Hindlimb muscle (tissue), 1 donor: Measurements from ENCODE around the gene SMURF2. TPM values are rescaled to one million over a fixed set of nuclear protein-coding genes. Genes with fewer than 3 reads are reported as not detected.
"Not testable (repeated sequence)": the region's sequence is repeated elsewhere in the genome, so short reads cannot be mapped to it uniquely, and the experiment has no call there.

Experiments used
- DNase-seq: peaks from one replicate; pipeline ENCODE4 v3.0.0-alpha.2; 2013
- polyA plus RNA-seq: library from polyadenylated mRNA; unstranded; fragments of 120-200 nt; gene quantifications from one replicate; pipeline ENCODE4 v1.2.1, GENCODE V29; 2013; ENCODE audit not compliant: insufficient read length

The SMURF2 gene
- polyA plus RNA-seq, 1 donor, result 21.6 TPM

- DNase-seq, result no peak
Measured at GRCh38 chr17:64596439-64596838, 65.7 kb downstream of the SMURF2 start.

DNA sequence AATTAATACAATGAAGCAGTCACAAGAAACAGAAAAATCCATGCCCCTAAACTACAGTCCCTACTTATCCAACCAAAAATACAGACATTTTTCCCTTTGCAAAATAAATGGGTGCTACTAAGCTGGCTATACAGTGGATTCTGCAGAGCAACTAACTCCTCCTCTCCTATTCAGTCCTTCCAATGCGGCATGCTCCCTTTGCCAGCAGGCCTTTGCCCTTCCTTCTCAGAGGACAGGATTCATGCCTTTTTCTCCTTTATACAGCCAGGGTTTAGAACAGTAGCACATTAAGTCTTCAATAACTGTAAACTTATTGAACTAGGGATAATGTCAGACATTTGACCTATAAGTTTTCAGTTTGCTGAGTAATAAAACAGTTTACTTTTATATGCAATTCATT lies 70.2 kb downstream of the SMURF2 start:
- no peak for DNase-seq

GRCh38 chr17:64585146-64585545 lies 77.0 kb downstream of the SMURF2 start:
- DNase-seq, result no peak

GRCh38 chr17:64583038-64583437 lies 79.1 kb downstream of the SMURF2 start:
- no peak for DNase-seq

GRCh38 chr17:64580384-64581315 lies 81.5 kb downstream of the SMURF2 start:
- DNase-seq, result no peak

- no peak for DNase-seq
Measured at GRCh38 chr17:64579917-64580316, 82.2 kb downstream of the SMURF2 start.

GRCh38 chr17:64577025-64577424 lies 85.1 kb downstream of the SMURF2 start:
- not testable (repeated sequence) for DNase-seq

- no peak for DNase-seq
Measured at GRCh38 chr17:64575431-64575830, 86.7 kb downstream of the SMURF2 start.

- DNase-seq, result no peak
Measured at GRCh38 chr17:64574646-64575045, 87.5 kb downstream of the SMURF2 start.

DNA sequence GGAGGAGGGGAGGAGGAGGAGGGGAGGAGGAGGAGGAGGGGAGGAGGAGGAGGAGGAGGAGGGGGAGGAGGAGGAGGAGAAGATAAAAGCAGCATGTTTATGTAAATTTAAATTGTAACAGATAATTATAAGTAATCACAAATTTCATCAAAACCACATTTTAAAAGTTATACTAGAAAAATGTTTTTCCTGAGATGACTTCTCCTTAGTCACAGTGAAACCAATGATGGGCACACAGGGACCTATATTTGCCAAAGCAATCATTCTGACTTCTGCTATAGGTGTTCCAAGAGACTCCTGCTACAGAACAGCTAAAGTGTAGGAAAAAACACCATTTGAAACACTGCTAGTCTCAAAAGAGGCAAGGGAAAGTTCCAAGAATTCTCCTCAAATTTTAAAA lies 88.9 kb downstream of the SMURF2 start:
- DNase-seq, result no peak

- peak; percentile 46 for DNase-seq
Measured at GRCh38 chr17:64572682-64573154, 89.4 kb downstream of the SMURF2 start.

GRCh38 chr17:64571746-64572145 lies 90.4 kb downstream of the SMURF2 start:
- peak; percentile 71 for DNase-seq

GRCh38 chr17:64565563-64565962 lies 96.5 kb downstream of the SMURF2 start:
- DNase-seq, result no peak

DNA sequence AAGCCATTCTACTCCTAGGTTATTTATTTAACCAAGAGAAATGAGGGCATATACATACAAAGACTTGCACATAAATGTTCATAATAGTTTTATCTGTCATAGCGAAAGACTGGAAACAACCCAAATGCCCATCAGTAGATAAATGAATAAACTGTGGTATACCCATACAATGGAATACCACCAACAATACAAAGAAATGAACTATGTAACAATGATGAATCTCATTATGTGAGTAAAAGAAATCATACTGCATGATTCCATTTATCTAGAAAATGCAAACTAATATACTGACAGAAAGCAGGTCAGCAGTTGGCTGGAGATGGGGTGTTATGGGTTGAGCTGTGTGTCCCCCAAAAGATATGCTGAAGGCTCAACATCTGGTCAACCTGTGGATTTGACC lies 98.0 kb downstream of the SMURF2 start:
- no peak for DNase-seq

DNA sequence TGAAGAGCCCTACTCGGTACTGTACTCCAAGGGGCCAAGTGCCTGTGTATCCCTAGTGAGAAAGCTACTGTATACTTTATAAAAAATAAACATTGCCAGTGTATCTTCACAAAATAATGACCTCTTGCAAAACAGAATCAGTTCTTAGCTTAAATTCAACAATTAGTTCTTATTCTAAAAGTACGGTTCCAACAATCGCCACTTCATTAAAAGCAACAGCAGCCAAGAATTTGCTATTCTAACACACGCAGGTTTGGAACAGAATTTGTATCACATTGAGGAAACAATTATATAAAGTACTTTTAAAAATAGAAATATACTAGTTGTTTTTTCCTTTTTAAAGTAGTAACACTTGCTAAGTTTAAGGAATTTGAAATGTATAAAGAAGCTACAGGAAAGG lies 106.8 kb downstream of the SMURF2 start:
- DNase-seq, result no peak

DNA sequence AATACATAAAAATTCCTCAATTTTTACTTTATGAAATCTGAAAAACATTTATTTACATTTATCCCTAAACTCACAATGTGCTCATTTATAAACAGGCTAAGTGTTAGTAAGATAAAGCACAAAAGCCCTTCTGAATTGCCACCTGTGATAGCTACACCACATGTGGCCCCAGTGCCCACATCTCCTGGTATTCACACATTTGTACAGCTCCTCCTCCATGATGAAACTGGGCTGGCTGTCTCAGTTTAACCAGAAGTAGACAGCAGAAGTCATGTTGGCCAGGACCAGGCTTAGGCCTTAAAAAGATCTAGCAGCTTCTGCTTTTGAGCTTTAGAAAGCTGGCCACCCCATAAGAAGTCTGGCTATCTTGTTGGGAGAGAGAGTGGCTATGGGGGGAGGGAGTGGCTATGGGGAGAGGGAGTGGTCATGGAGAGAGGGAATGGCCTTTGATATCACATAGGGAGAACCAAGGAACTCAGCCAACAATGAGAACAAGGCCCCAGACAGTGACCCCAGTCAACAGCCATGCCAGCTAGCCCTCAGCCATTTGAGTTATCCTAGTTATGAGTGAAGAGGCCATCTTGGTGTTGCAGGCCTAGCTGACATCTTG lies 108.0 kb downstream of the SMURF2 start:
- no peak for DNase-seq

DNA sequence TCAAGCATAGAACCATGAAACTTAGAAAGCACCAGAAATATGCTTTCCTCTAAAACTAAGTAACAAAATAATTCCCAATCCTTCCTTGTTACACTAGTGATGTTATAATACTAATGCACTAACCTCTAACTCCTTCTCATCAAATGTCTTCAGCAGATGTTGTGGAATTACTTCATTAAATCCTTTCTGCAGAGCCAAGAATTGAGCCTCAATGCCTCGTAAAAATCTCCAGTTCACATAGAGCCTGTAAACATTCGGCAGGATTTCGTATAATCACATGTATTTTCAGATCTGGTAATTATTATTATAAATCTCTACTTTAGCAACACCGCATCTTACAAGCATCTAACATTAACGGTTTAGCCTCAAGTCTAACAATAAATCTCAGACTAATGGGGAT lies 110.6 kb downstream of the SMURF2 start:
- peak; percentile 40 for DNase-seq

DNA sequence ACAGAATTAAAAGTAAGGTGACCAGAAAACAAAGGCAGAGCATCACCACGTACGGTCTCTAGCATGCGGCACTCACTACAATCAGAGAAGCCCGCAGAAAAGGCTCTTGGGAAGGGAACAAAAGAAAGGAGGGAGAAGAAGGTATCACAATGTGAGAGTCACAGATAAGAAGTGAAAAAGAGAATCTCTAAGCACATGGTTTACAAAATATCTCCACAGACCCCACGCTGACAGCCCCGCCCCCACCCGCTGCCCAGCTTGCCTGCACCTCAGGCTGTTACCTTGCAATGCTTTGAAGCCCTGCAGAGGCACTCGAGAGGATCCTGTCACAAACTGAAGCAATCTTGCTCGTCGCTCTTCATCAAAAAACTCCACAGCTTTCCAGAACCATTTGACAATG lies 114.8 kb downstream of the SMURF2 start:
- DNase-seq, result no peak

DNA sequence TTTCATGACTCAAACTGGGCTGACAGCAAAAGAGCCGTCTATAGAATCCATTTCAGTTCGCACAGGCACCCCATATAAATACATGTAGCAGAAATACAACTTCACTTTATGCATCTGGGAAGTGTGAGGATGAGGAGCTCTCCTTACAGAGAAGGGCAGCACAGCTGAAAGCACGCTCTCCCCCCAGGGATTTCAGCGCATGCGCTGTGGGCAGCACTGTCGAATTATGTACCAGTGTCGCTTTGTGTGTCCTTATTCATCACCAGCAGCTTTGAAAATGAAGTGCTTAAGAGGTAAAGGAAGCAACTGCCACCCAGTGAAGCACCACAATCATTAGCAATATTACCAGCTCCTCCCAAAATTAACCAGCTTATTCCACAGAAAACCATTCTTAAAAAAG lies 115.4 kb downstream of the SMURF2 start:
- no peak for DNase-seq

DNA sequence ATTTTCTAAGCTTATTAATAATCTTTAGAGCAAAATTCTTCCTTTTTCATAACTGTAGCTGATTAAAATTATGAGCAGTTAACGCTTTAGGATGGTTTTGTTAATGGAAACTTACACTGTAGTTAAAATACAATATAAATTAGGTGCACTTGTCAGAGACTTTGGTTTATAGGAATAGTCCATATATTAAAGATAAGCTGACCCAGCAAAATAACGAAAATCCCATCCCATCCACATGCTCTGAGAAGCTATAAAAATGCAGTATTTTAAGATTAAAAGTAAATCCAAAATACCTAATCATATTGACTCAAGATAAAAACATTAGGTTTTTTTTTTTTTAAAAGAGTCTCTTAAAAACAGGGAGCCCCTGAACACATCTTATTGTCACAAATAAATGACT lies 117.4 kb downstream of the SMURF2 start:
- DNase-seq, result no peak

DNA sequence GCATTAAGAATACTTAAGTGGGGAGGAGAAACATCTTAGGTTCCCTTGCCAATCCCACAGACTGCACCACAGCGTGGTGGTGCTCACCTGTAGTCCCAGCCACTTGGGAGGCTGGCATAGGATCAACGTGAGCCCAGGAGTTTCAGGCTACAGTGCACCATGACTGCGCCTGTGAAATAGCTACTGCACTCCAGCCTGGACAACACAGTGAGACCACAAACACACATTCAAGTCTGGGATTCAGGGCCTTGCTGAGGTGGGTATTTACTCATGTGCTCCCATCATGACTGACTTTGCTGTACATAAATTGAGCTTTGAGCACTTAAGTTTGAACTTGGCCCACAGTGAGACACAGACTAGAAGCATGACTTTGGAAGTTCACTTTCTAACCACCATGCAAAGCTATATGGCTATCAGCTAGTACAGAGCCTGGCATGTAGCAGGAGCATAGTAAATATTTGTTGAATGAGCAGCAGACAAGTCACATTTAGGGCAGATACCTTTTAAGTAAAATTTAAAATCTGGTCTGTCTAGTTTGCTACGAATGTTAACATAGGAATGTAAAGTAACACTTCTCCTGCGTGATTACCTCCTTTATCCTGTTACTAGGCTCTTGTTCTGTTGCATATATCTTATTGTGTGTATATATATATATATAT lies 121.9 kb downstream of the SMURF2 start:
- DNase-seq, result no peak

DNA sequence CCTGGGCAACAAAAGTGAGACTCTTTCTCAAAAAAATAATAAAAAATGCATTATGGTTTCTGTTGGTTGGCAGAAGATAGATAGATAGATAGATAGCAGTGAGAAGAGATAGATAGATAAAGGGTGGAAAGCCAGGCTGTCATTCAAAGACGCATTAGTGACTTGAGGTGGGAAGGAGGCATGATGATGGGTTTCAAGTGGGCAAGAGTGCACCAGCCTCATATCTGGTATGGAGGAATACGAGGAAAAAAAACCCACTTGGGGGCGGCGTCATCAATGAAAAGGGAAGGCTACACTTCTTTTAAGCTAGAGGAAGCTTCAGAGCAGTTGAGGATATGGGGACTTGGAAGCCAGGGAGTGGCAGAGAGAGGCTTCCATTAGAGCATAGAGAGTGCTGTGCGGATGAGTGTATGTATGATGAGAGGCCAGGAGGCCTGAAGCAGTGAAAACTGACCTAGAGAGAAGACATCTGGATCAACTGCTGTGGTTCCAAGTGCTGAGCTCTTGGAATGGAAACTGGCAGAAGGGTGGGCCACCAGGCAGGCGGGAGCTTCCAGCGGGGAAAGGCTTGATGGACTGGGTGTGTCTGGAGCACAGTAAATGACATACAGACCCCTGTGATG lies 123.5 kb downstream of the SMURF2 start:
- DNase-seq, result no peak

- DNase-seq, result no peak
Measured at GRCh38 chr17:64537488-64537887, 124.6 kb downstream of the SMURF2 start.
